H1 (cell line): ENCODE results near the gene AASDHPPT. TPM values are rescaled to one million over a fixed set of nuclear protein-coding genes. Genes with fewer than 3 reads are reported as not detected.

Experiments used
- CTCF ChIA-PET: fragments of 300-600 bp; sonication (Branson Sonifier 250); formaldehyde crosslinking; loops from one replicate; lab custom pipeline; 2021; ENCODE audit not compliant: partially characterized antibody; lab: Charles Lee
- POLR2A ChIA-PET: fragments of 300-600 bp; sonication (Branson Sonifier 250); formaldehyde crosslinking; loops from one replicate; lab custom pipeline; 2021; ENCODE audit warnings: inconsistent platforms; ENCODE audit not compliant: partially characterized antibody; lab: Charles Lee
- DNase-seq, 2 experiments: peaks; one replicate each; pipeline versions ENCODE4 v3.0.0 to v3.0.0-alpha.2; 2010 to 2022; ENCODE audit warnings: low spot score in 2 of 2, low read depth in 1 of 2, mixed read lengths in 1 of 2
- FAIRE-seq: peaks from 2 replicates; lab custom pipeline; 2011; peaks lifted over from hg19 to GRCh38; lab: Jason Lieb, UNC
- H2AFZ ChIP-seq: 2 replicates; pipeline ENCODE4 v1.8.1; 2012; ENCODE audit warnings: low read length, inconsistent platforms
- H2AK5ac ChIP-seq: 2 replicates; pipeline ENCODE4 v1.6.1; 2013; ENCODE audit warnings: low read depth, low read length
- H2BK120ac ChIP-seq: replicated peaks from 2 replicates; pipeline ENCODE3; 2013; ENCODE audit warnings: low read depth, low read length, inconsistent platforms
- H2BK12ac ChIP-seq: 2 replicates; pipeline ENCODE4 v1.6.1; 2013; ENCODE audit warnings: low read depth, low read length
- H2BK15ac ChIP-seq: 2 replicates; pipeline ENCODE4 v1.6.1; 2013; ENCODE audit warnings: low read length
- H2BK20ac ChIP-seq: 2 replicates; pipeline ENCODE4 v1.6.1; 2013; ENCODE audit warnings: low read length
- H2BK5ac ChIP-seq: 2 replicates; pipeline ENCODE4 v1.6.1; 2013; ENCODE audit warnings: low read depth, low read length
- H3K14ac ChIP-seq: 2 replicates; pipeline ENCODE4 v1.6.1; 2013; ENCODE audit warnings: inconsistent platforms; ENCODE audit not compliant: insufficient read length
- H3K18ac ChIP-seq: 2 replicates; pipeline ENCODE4 v1.6.1; 2013; ENCODE audit warnings: low read length; ENCODE audit errors: extremely low read depth
- H3K23ac ChIP-seq: 2 replicates; pipeline ENCODE4 v1.6.1; 2013; ENCODE audit warnings: inconsistent platforms; ENCODE audit not compliant: insufficient read length
- H3K23me2 ChIP-seq: 2 replicates; pipeline ENCODE4 v1.6.1; 2013; ENCODE audit warnings: low read depth, low read length
- H3K27ac ChIP-seq: 2 replicates; pipeline ENCODE4 v1.6.1; 2011; ENCODE audit warnings: low read depth, low read length, inconsistent platforms
- H3K27me3 ChIP-seq, 4 experiments: replicated peaks in 1 of 4; 1 replicate in 1 of 4; 2 replicates in 3 of 4; pipeline versions ENCODE4 v1.6.1 to v1.8.1; 2011 to 2013; ENCODE audit warnings: low read length in 3 of 4, mild to moderate bottlenecking in 3 of 4, inconsistent platforms in 2 of 4, mixed read lengths in 2 of 4, moderate library complexity in 1 of 4; ENCODE audit not compliant: control insufficient read depth in 3 of 4, insufficient read depth in 3 of 4; ENCODE audit errors: extremely low read depth in 1 of 4
- H3K36me3 ChIP-seq, 4 experiments: 2 replicates each; pipeline versions ENCODE4 v1.6.1 to v1.8.1; 2011 to 2013; ENCODE audit warnings: mild to moderate bottlenecking in 4 of 4, low read length in 3 of 4, moderate library complexity in 2 of 4, control low read depth in 1 of 4, inconsistent platforms in 1 of 4; ENCODE audit not compliant: insufficient read depth in 4 of 4, control insufficient read depth in 2 of 4
- H3K4ac ChIP-seq: replicated peaks from 2 replicates; pipeline ENCODE3; 2013; ENCODE audit warnings: low read length, low read depth, mixed read lengths, inconsistent platforms; ENCODE audit not compliant: insufficient read length
- H3K4me1 ChIP-seq, 4 experiments: replicated peaks in 1 of 4; 1 replicate in 1 of 4; 2 replicates in 3 of 4; pipeline versions ENCODE4 v1.6.1 to v1.8.1; 2011 to 2013; ENCODE audit warnings: low read length in 3 of 4, inconsistent platforms in 2 of 4, mixed read lengths in 1 of 4; ENCODE audit not compliant: insufficient read depth in 4 of 4, control insufficient read depth in 3 of 4
- H3K4me2 ChIP-seq, 2 experiments: 2 replicates each; pipeline versions ENCODE4 v1.6.1 to v1.8.1; 2011 to 2013; ENCODE audit warnings: low read depth in 2 of 2, low read length in 2 of 2, control low read depth in 1 of 2, inconsistent platforms in 1 of 2, mild to moderate bottlenecking in 1 of 2; ENCODE audit not compliant: insufficient read depth in 1 of 2
- H3K4me3 ChIP-seq, 4 experiments: fragments of 200-600, 300-600 bp in 1 of 4; sonication (generic), shearing (Covaris generic), sonication (Bioruptor Twin) in 1 of 4; 2 replicates each; pipeline versions ENCODE4 v1.5.1 to v1.8.1; 2011 to 2016; ENCODE audit warnings: low read length in 4 of 4, low read depth in 3 of 4, control low read depth in 2 of 4, inconsistent platforms in 2 of 4, mild to moderate bottlenecking in 2 of 4, mixed read lengths in 1 of 4, moderate library complexity in 1 of 4; ENCODE audit not compliant: insufficient read depth in 2 of 4; ENCODE audit errors: extremely low read depth in 1 of 4
- H3K56ac ChIP-seq: replicated peaks from 2 replicates; pipeline ENCODE3; 2013; ENCODE audit warnings: low read depth, mild to moderate bottlenecking, mixed read lengths, low read length, inconsistent platforms; ENCODE audit not compliant: insufficient read length
- H3K79me1 ChIP-seq: 2 replicates; pipeline ENCODE4 v1.6.1; 2013; ENCODE audit warnings: low read depth, low read length, control low read depth
- H3K79me2 ChIP-seq, 2 experiments: 2 replicates each; pipeline versions ENCODE4 v1.6.1 to v1.8.1; 2012 to 2013; ENCODE audit warnings: low read length in 2 of 2, mild to moderate bottlenecking in 2 of 2, inconsistent platforms in 1 of 2; ENCODE audit not compliant: insufficient read depth in 2 of 2, control insufficient read depth in 1 of 2
- H3K9ac ChIP-seq, 4 experiments: replicated peaks in 1 of 4; 1 replicate in 1 of 4; 2 replicates in 3 of 4; pipeline versions ENCODE4 v1.6.1 to v1.8.1; 2011 to 2013; ENCODE audit warnings: low read depth in 3 of 4, low read length in 3 of 4, control low read depth in 2 of 4, mild to moderate bottlenecking in 2 of 4, moderate library complexity in 2 of 4, inconsistent platforms in 1 of 4; ENCODE audit errors: extremely low read depth in 1 of 4
- H3K9me3 ChIP-seq, 2 experiments: 2 replicates each; pipeline versions ENCODE4 v1.6.1 to v1.8.1; 2012 to 2013; ENCODE audit warnings: mild to moderate bottlenecking in 2 of 2, moderate library complexity in 2 of 2, control low read depth in 1 of 2, inconsistent platforms in 1 of 2, low read depth in 1 of 2, low read length in 1 of 2, mixed read lengths in 1 of 2; ENCODE audit not compliant: insufficient read depth in 2 of 2
- H4K20me1 ChIP-seq, 2 experiments: replicated peaks in 1 of 2; 2 replicates each; pipeline versions ENCODE3 to v1.8.1; 2011 to 2013; ENCODE audit warnings: inconsistent platforms in 2 of 2, low read length in 2 of 2, mild to moderate bottlenecking in 1 of 2; ENCODE audit not compliant: insufficient read depth in 2 of 2, control insufficient read depth in 1 of 2
- H4K5ac ChIP-seq: 2 replicates; pipeline ENCODE4 v1.6.1; 2013; ENCODE audit warnings: low read length, low read depth, mixed read lengths, inconsistent platforms; ENCODE audit not compliant: insufficient read length
- H4K8ac ChIP-seq: 2 replicates; pipeline ENCODE4 v1.8.0; 2013; ENCODE audit warnings: mild to moderate bottlenecking, moderate library complexity, low read length, inconsistent platforms; ENCODE audit not compliant: insufficient read depth; ENCODE audit errors: extremely low read depth
- H4K91ac ChIP-seq: replicated peaks from 2 replicates; pipeline ENCODE3; 2013; ENCODE audit warnings: low read length, mixed read lengths, inconsistent platforms; ENCODE audit not compliant: insufficient read length
- CBX5 ChIP-seq: fragments of 300-800, 300-1000 bp; sonication (generic); IDR thresholded peaks from 2 replicates; pipeline ENCODE4 v1.7.1; 2016; ENCODE audit warnings: antibody characterized with exemption, low read length, low read depth
- CBX8 ChIP-seq: fragments of 300-800, 300-1000 bp; sonication (generic); IDR thresholded peaks from 2 replicates; pipeline ENCODE4 v1.7.1; 2016; ENCODE audit warnings: low read depth, low read length, borderline replicate concordance
- CEBPB ChIP-seq: IDR thresholded peaks from 2 replicates; pipeline ENCODE4 v1.6.1; 2012; ENCODE audit warnings: low read depth, low read length
- E2F6 ChIP-seq: IDR thresholded peaks from 2 replicates; pipeline ENCODE4 v1.6.1; 2012; ENCODE audit warnings: inconsistent platforms
- EP300 ChIP-seq, 2 experiments: IDR thresholded peaks; 1 replicate in 1 of 2; 2 replicates in 1 of 2; pipeline ENCODE4 v1.6.1; 2011 to 2012; ENCODE audit warnings: low read depth in 2 of 2, low read length in 2 of 2, mild to moderate bottlenecking in 2 of 2, borderline replicate concordance in 1 of 2, inconsistent platforms in 1 of 2, moderate library complexity in 1 of 2
- RAD21 ChIP-seq, 2 experiments: IDR thresholded peaks in 1 of 2; conservative IDR thresholded peaks in 1 of 2; 2 replicates each; pipeline ENCODE4 v1.6.1; 2011; ENCODE audit warnings: low read depth in 2 of 2, low read length in 2 of 2, improper control_type of control experiment in 1 of 2, inconsistent platforms in 1 of 2, mild to moderate bottlenecking in 1 of 2, moderate library complexity in 1 of 2
- SIX5 ChIP-seq: IDR thresholded peaks from 2 replicates; pipeline ENCODE4 v1.6.1; 2011; ENCODE audit warnings: mild to moderate bottlenecking, low read depth, low read length
- TAF7 ChIP-seq: optimal IDR thresholded peaks from 2 replicates; pipeline ENCODE3; 2011; ENCODE audit warnings: low read depth, mild to moderate bottlenecking, inconsistent platforms, low read length, moderate library complexity, borderline replicate concordance
- WGBS, 2 experiments: shearing (Covaris generic) in 1 of 2; methylation state at CpG; one replicate each; pipeline versions ENCODE4 v1.1.6 to v1.1.7; 2013 to 2015; ENCODE audit warnings: low lambda C conversion rate in 2 of 2, mixed read lengths in 2 of 2, inconsistent platforms in 1 of 2, low coverage in 1 of 2, missing lambda C conversion rate in 1 of 2; ENCODE audit not compliant: insufficient replicate concordance in 2 of 2, insufficient coverage in 1 of 2, insufficient read length in 1 of 2; ENCODE audit errors: extremely low coverage in 1 of 2, missing lambda C conversion rate in 1 of 2; 5-methylcytosine and 5-hydroxymethylcytosine counted together
- polyA plus RNA-seq, 7 experiments: library from polyadenylated mRNA; depleted of rRNA in 3 of 7; stranded (reverse) in 5 of 7; unstranded in 2 of 7; fragments of >200 nt in 5 of 7; fragments of 200-250 nt in 2 of 7; gene quantifications; 1 replicate in 5 of 7; 2 replicates in 1 of 7; 4 replicates in 1 of 7; pipeline versions ENCODE4 v1.2.1 to v1.2.3, GENCODE V29; 2011 to 2013; ENCODE audit warnings: missing spikeins in 2 of 7, mixed read lengths in 2 of 7
- total RNA-seq: library from RNA; stranded (reverse); fragmentation: NEBNext Ultra II Directional; extraction: Animal tissue kit (Norgen Biotek cat#: 25700); gene quantifications from 2 replicates; pipeline ENCODE4 v1.2.1, GENCODE V29; 2021
- TF ChIP-seq, protein P1 (sequence below): IDR thresholded peaks from 2 replicates; pipeline ENCODE4 v1.6.1; 2011; ENCODE audit warnings: low read length, improper control_type of control experiment

AASDHPPT gene
- total and polyA plus RNA-seq, 2 of the 8 experiments (the other 6 are each of a cell fraction or from before 2014, with no cell fraction given), result 15.7 to 42.2 TPM

DNA sequence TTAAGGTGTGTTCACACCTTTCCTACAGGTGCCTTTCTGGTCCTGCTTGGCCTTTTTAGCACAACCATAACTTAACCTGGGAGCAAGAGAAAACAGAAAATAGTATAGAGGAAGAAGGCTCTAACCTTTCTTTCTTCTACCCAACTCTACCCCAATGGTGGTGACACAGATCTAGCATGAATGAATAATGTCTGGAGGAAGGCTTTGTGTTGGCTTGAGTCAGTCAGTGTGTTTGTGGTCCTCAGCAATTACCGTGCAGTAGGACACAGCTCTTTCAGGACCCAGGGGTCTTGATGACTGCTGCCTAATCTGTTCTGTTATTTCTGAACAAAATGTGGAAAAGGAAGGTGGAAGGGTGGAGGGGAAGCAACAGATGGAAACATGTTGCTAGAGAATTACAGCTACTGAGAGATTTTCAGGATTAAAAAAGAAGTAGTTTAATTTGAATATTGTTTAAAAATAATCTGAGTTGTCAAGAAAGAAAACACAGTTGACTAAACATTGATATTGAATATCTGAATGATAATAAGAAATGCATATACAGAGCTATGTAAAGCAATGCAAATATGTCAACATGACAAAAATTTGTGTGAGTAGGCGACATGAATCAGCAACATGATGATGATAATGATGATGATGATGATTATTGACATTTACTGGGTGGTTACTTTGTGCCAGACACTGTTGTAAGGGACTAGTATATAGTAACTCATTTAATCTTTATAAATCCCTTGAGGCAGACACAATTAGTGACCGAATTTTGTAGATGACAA lies 55.3 kb downstream of the AASDHPPT start:
- DNase-seq (no peak), FAIRE-seq (no peak)
- Histone ChIP-seq H3K23ac (no peak overlapping the region), H3K4me3 (no peak overlapping the region), H3K9ac (no peak overlapping the region), H3K79me1 (no peaks in the 10 kb centered on the region), H3K56ac (no peak overlapping the region), H3K4me2 (no peak overlapping the region), H4K91ac (no peak overlapping the region), H4K20me1 (no peaks in the 10 kb centered on the region), H2BK20ac (no peak overlapping the region), H3K9me3 (no peaks in the 10 kb centered on the region), H4K8ac (no peak overlapping the region), H3K18ac (no peak overlapping the region), H3K27me3 (no peaks in the 10 kb centered on the region), H3K4me1 (no peaks in the 10 kb centered on the region; a peak in 1 of 7 replicates), H3K36me3 (no peaks in the 10 kb centered on the region), H2BK120ac (no peak overlapping the region), H3K27ac (no peak overlapping the region), H3K4ac (no peak overlapping the region), H2BK15ac (no peak overlapping the region), H2BK12ac (no peak overlapping the region), H3K14ac (no peak overlapping the region), H2AFZ (0 out of 2 replicates have a peak overlapping the region, but pooled peaks have one; percentile 39), H3K23me2 (no peaks in the 10 kb centered on the region), H4K5ac (no peak overlapping the region), H2AK5ac (no peak overlapping the region), H2BK5ac (no peak overlapping the region), H3K79me2 (no peaks in the 10 kb centered on the region)
- ChIA-PET CTCF (interaction anchor here (0.7 to 2.2 kb wide), 13 partner anchors 8 to 1801 kb away, joined by 3 to 12 read pairs (median 5); no protein-coding TSS in a partner anchor), POLR2A (no interaction called here)
- TF ChIP-seq CBX5 (no peak), CBX8 (no peak), TAF7 (no peak), EP300 (IDR thresholded peaks at IDR 0.05; ENCODE audit: borderline replicate concordance in 1 of 2, low read depth in 2 of 2, low read length in 2 of 2) (no peak), RAD21 (IDR thresholded peaks at IDR 0.05 in 1 of 2, conservative IDR thresholded peaks at IDR 0.05 in 1 of 2; ENCODE audit: low read depth in 2 of 2, low read length in 2 of 2) (no peak), SIX5 (no peak), CEBPB (no peak), E2F6 (no peak)
- TF ChIP-seq, protein P1, sequence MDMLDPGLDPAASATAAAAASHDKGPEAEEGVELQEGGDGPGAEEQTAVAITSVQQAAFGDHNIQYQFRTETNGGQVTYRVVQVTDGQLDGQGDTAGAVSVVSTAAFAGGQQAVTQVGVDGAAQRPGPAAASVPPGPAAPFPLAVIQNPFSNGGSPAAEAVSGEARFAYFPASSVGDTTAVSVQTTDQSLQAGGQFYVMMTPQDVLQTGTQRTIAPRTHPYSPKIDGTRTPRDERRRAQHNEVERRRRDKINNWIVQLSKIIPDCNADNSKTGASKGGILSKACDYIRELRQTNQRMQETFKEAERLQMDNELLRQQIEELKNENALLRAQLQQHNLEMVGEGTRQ, result no peak
- 90% methylated on average over 3 of the region's 3 CpGs; no CpG with 5 or more reads in 1 of the 2 experiments for WGBS, 2 experiments
